GM21786 (cell line): ENCODE data around the gene TMEM182.

ENCODE experiments used
- ATAC-seq: cut with Tn5 transposase; IDR thresholded peaks from one replicate; pipeline ENCODE4 v1.9.1; 2021; ENCODE audit not compliant: unreplicated experiment

The TMEM182 gene

GRCh38 chr2:102798181-102798580 lies 36.4 kb downstream of the TMEM182 start:
- ATAC-seq: no peak

GRCh38 chr2:102801098-102801718 lies 39.4 kb downstream of the TMEM182 start:
- no peak for ATAC-seq

DNA sequence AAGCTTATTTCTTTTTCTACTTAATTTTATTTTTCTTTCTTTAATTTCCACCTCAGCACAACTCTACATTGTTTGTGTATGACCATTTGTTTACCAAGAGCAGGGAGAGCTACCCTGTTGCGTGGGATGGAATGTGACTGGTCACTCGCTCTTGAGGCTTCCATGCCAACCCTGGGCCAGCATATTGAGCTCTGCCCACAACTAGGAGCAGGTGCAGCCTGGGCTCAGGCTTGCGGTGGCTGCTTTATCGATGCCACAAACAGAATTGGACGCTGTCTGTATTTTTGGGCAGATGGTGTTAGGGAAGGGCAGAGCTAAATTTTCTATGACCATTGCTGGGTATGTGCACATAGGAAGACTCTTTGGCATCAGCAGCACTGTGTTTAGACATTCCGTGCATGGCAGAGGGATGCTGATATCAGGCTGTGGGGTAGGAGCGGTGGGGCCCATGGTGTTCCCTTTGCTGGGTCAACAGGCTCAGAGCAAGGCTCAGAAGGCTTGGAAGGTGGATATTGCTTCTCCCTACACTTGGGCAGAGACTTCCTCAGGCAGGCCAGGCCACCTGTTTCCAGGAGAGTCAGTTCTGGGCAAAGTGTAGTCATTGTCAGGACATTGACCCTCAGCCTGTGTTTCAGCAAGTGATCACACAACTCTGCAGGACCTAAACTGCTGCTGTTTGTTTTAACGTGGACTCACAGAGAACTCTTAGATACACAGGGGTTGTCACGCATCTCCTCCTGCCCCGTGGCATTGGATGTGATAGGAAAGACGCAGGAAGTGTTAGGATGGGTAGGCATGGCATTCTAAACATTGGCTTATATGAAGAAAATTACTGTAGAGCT lies 40.2 kb downstream of the TMEM182 start:
- no peak for ATAC-seq

DNA sequence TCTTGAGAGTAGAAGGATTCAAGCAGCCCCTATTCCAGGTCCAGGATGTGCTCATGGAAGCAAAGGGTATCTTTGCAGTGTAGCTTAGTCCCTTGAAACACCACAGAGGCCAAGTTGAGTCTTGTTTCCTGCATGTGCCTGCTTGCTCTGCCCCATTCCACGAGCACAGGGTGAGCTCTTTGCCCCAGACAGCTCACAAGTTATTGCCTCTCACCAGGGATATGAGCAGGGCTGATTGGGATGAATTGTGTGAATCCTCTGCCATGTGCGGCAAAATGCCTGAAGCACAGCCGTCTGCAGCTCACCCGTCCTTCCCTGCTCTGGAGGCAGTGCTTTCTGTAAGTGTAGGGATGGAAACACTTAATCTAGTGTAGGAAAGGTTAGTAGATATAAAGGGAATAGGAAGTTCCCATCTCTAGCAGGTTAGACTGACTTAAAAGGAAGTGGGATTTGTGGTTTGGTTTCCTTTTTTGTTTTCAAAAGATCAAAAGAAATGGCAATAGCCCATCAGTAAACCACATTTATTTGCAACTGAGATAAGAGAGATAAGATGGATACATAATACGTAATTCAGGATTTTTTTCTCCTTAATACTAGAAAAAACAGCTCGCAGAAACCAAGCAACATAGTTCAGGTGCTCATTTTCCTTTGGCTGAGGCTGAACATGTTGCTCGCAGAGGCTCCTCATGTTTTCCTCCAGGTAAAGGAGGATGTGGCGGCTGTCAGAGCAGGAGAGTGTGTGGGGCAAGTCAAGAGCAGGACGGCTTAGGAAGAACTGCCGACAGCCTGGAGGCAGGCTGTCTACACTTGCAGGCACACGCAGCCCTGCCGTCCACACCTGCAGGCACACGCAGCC lies 41.4 kb downstream of the TMEM182 start:
- ATAC-seq: no peak

DNA sequence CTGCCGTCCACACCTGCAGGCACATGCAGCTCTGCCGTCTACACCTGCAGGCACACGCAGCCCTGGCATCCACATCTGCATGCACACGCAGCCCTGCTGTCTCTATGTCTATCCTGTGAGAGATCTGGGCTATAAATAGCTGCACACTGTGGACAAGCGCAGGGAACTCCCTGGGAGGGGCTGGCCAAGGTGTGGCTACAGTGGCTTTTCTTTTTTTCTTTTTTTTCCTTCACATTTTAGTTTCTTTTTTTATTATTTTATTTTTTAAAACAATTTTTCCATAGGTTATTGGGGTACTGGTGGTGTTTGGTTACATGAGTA lies 42.0 kb downstream of the TMEM182 start:
- ATAC-seq: no peak

- peak; percentile 88 for ATAC-seq
These were observed 44.5 kb downstream of the TMEM182 start for GRCh38 chr2:102806250-102806837.

DNA sequence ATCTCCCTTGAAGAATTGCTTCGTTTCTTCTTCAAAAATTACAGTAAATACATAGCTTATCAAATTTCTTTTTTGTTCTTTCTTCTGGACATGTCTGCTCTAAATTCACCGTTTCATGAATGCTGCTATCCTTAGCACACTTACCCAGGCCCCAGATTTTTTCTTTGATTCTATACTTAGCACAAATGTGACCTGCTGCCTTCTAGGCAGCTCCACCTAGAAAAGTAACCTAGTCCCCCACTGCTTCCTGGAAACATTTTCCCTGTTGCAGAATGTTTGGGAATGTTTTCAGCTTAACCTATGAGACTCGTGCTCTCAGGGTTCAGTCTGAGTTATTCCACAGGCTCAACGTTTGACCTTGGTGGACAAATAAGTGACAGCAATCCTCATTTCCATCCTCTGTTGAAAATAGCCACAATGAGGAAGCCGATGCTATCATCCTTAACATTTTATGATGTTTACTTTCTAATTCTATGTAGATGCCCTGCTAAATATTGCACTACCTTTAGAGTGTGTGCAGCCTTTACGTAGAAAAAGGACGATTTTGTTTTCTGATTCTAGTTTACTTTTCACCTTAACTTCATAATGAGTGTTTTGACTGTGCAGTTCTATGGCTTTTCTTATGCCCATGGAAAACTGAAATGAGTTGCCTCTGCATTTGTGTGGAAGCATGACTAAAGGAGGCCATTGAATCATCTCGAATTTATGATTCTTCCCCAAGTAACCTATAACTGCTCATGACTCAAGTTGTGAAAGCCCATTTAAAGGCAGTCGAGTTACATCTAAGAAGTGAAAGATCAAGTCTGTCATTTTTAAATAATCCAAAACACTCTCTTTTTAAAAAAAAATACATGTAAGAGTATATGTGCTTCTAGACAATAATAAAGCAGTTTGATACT lies 47.7 kb downstream of the TMEM182 start:
- no peak for ATAC-seq

DNA sequence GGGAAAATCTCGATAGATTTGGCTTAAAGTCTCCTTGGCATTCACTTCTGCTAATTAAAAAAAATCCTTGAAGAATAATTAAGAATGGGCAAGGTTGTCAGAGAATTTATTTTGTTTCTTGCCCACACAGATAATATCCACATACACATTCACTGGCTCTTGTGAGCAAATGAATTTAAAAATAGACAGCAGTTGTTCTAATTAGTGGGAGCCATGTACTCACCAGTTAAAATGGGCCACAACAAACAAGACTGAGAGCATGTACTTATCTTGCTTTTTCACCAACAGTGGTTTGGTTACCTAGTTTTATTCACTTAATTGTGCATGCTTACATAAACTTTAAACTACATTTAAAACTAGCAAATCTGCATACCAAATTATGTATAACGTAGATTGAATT lies 53.5 kb downstream of the TMEM182 start:
- no peak for ATAC-seq

GRCh38 chr2:102826904-102827303 lies 65.1 kb downstream of the TMEM182 start:
- no peak for ATAC-seq

DNA sequence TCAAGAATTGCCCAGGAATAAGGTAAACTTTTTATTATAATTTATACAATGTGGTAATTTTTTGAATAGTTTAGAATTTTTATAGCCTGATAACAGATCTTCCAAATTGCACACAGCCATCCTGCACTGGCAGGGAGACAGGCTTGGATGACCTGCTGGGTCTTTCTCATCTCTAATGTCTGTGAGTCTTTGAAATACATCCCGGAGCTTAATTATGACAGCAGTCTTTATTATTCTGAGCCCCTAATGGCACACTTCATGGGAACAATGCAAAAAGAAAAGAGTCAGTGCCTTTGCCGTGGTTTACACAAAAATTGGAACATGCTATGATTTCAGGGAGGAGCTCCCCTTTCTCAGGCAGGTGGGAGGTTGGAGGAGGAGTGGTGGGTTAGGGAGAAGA lies 71.0 kb downstream of the TMEM182 start:
- no peak for ATAC-seq

DNA sequence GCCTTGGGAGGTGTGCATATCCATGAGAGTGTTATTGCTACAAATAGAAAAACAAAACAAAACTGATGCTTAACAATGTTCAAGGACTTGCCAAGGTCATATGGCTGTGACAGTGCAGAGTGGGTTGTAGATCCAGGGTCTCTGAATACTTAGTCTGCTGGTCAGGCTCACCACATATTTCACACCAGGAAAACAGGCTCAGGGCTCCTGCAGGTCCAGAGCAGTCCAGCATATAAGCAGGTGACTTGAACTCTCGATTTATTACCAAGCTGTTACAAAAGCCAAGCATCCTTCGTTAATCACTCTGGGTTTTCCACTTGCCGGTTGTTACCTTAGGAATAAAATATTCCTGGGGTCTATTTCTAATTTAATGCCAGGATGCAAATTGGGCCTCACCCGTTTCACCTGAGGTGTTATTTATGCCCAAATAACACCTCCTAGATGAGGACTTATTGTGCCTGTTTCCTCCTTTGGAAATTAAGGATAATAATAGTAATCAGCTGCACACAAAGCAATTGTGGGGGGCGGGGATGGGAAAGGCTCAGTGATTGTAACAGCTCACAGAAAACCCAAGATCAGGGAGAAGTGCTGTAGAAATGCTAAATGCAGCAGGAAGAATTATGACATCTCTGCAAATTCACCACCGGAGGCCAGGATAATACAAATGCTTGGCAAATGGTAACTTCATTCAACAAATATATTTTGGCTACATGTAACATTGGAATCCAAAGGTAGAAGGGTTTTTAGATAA lies 72.9 kb downstream of the TMEM182 start:
- no peak for ATAC-seq

DNA sequence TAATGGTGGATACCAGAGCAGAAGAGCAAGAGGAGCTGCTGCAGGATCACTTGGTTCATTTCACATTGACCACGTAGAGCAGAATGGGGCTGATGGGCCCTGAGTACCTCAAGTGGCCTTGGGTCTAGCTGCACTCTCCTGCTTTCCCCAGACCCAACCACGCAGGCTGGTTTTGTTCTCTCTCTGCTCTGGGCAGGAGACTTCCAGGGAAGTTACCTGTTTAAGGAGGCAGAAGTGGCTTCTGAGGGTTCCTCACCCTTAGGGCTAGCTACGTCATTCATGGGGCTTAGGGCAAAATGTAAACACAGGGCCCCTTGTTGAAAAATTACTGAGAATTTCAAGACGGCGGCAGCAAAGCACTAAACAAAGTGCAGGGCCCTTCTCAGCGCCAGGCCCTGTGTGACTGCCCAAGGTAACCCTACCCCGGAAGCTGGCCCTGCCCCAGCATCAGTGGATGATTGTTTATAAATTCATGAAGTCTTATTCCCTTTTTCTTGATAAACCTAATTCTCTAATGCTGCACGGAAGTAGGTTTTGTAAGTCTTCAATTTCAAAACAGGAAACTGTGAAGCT lies 75.9 kb downstream of the TMEM182 start:
- ATAC-seq: no peak

- ATAC-seq: no peak
These were observed 78.0 kb downstream of the TMEM182 start for GRCh38 chr2:102839668-102840388.

- ATAC-seq: peak; percentile 49
These were observed 79.4 kb downstream of the TMEM182 start for GRCh38 chr2:102841107-102841840.

DNA sequence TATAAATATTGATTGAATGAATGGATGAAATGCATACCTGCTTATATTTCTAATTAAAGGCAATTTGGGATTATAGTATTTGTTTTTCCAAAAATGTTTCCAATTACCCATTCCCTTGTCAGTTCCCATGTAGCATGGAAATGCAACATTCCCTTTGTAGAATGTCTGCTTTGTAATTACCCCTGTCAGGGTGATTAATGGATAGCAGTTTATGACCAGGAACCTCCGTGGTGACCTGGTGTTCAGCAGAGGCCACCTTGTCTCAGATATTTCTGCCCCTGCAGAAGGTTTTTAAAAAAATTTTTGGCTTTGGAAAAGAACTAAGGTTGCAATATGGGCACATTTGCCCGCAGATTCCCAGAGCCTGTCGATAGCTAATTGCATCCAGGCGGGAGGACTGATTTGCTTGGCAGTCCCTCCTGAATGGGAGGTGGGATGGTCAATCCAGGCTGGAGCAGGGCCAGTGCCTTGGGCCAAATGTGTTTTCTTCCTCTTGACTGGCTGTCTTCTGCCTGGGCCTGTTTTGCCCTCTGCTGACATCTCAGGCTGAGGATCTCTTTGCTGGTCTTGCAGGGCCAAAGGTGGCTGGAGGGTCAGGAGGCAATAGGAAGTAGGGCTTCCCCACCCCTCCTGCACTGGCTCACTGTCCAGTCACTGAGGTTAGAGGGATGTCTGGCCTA lies 82.1 kb downstream of the TMEM182 start:
- no peak for ATAC-seq

DNA sequence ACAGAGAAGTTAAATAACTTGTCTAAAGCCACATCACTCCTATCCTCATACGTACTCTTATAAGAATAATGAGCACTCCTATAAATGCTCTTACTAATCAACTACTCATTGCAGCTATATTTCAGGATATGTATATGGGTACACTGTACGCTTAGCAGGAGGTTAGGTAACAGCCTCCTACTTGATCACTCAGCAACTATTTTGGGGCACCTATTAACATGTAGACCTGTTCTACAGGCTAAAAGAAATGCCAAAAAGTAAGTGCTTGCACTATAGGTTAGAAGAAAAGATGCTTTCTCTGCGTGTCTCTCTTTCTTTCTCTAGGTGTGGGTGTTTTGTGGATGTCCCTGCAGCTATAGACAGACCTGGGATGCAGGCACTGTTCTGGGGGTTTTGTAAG lies 83.1 kb downstream of the TMEM182 start:
- no peak for ATAC-seq

GRCh38 chr2:102848366-102848839 lies 86.6 kb downstream of the TMEM182 start:
- ATAC-seq: no peak
